ENCODE results near the gene KISS1R.

KISS1R gene

GRCh38 chr19:926589-927350, 9.6 kb downstream of the KISS1R start:
- peak; percentile 70 for DNase-seq
- peak overlapping the region; percentile 85 for H3K4me3 ChIP-seq (ENCODE audit: low read length)
- H3K9me2 ChIP-seq (replicated peaks; ENCODE audit: insufficient read depth, low read length): no peaks in the 10 kb centered on the region
- peaks cover 18% of the 10 kb centered on the region; the same call in 1 of the 2 replicates for H3F3A ChIP-seq (ENCODE audit: insufficient read depth, low read length)
- H3K9ac ChIP-seq (ENCODE audit: low read length): peak overlapping the region; percentile 84
- TF ChIP-seq EZH2phosphoT487 (IDR thresholded peaks at IDR 0.05; ENCODE audit: low read length): no peak
- TF ChIP-seq EZH2 (optimal IDR thresholded peaks at IDR 0.05; ENCODE audit: low read depth, low read length): no peak
- TF ChIP-seq, protein P1, sequence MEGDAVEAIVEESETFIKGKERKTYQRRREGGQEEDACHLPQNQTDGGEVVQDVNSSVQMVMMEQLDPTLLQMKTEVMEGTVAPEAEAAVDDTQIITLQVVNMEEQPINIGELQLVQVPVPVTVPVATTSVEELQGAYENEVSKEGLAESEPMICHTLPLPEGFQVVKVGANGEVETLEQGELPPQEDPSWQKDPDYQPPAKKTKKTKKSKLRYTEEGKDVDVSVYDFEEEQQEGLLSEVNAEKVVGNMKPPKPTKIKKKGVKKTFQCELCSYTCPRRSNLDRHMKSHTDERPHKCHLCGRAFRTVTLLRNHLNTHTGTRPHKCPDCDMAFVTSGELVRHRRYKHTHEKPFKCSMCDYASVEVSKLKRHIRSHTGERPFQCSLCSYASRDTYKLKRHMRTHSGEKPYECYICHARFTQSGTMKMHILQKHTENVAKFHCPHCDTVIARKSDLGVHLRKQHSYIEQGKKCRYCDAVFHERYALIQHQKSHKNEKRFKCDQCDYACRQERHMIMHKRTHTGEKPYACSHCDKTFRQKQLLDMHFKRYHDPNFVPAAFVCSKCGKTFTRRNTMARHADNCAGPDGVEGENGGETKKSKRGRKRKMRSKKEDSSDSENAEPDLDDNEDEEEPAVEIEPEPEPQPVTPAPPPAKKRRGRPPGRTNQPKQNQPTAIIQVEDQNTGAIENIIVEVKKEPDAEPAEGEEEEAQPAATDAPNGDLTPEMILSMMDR (IDR thresholded peaks at IDR 0.05; ENCODE audit: low read length): no peak
- no peaks in the 10 kb centered on the region for H3K9me3 ChIP-seq (replicated peaks; ENCODE audit: insufficient read depth, low read length)
- H3K79me2 ChIP-seq (ENCODE audit: low read length): peaks cover 29% of the 10 kb centered on the region
- no peaks in the 10 kb centered on the region for H3K27me3 ChIP-seq (replicated peaks; ENCODE audit: insufficient read depth, low read length)
- H3K36me3 ChIP-seq (replicated peaks; ENCODE audit: insufficient read depth, low read length): no peaks in the 10 kb centered on the region
- H3K4me1 ChIP-seq (ENCODE audit: low read length): peaks cover 5% of the 10 kb centered on the region
- peak overlapping the region; percentile 16; the same call in 1 of the 2 replicates for H3K27ac ChIP-seq (ENCODE audit: low read length)
- peak overlapping the region; percentile 57 for H2AFZ ChIP-seq (ENCODE audit: low read length)
- peak overlapping the region; percentile 84 for H3K4me2 ChIP-seq (ENCODE audit: low read depth, low read length)
- H4K20me1 ChIP-seq (ENCODE audit: insufficient read depth, low read length): no peaks in the 10 kb centered on the region

DNA sequence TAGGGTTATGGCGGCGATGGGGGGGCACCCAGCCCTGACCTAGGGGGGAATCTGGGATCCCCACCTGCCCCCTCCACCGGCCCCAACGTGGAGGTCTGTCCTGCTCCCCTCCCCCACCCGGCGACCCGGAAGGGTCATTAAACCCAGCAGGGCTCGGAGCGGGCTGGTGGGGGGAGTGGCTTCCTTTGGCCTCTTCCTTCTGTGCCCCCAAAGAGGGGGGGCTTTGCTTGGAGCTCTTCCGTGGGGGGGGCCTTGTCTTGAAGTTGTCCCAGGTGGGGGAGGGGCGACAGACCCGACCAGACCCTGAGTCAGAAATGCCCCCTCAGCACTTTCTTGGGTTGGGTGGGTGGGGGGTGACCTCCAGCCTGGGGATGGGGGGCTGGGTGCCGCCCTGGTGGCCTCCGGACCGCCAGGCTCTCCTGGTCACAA, 10.2 kb downstream of the KISS1R start:
- H3K4me3 ChIP-seq (ENCODE audit: low read length): peak overlapping the region; percentile 85
- H3K79me2 ChIP-seq (ENCODE audit: low read length): peaks cover 33% of the 10 kb centered on the region

GRCh38 chr19:927780-928401, 10.8 kb downstream of the KISS1R start:
- H2AFZ ChIP-seq (ENCODE audit: low read length): no peak overlapping the region
- peaks cover 5% of the 10 kb centered on the region for H3K4me1 ChIP-seq (ENCODE audit: low read length)
- no peaks in the 10 kb centered on the region for H3K27me3 ChIP-seq (replicated peaks; ENCODE audit: insufficient read depth, low read length)
- no peak for TF ChIP-seq EZH2 (optimal IDR thresholded peaks at IDR 0.05; ENCODE audit: low read depth, low read length)
- TF ChIP-seq, protein P1 (IDR thresholded peaks at IDR 0.05; ENCODE audit: low read length): no peak
- TF ChIP-seq EZH2phosphoT487 (IDR thresholded peaks at IDR 0.05; ENCODE audit: low read length): no peak
- H3K27ac ChIP-seq (ENCODE audit: low read length): no peak overlapping the region
- peaks cover 18% of the 10 kb centered on the region; the same call in 1 of the 2 replicates for H3F3A ChIP-seq (ENCODE audit: insufficient read depth, low read length)
- no peak overlapping the region for H3K9ac ChIP-seq (ENCODE audit: low read length)
- no peaks in the 10 kb centered on the region for H3K36me3 ChIP-seq (replicated peaks; ENCODE audit: insufficient read depth, low read length)
- H3K9me3 ChIP-seq (replicated peaks; ENCODE audit: insufficient read depth, low read length): no peaks in the 10 kb centered on the region
- DNase-seq: no peak
- peaks cover 36% of the 10 kb centered on the region for H3K79me2 ChIP-seq (ENCODE audit: low read length)
- H4K20me1 ChIP-seq (ENCODE audit: insufficient read depth, low read length): no peaks in the 10 kb centered on the region
- H3K4me3 ChIP-seq (ENCODE audit: low read length): no peak overlapping the region
- H3K9me2 ChIP-seq (replicated peaks; ENCODE audit: insufficient read depth, low read length): no peaks in the 10 kb centered on the region
- no peak overlapping the region for H3K4me2 ChIP-seq (ENCODE audit: low read depth, low read length)

More for the DNA sequence above, 10.2 kb downstream of the KISS1R start:
- no peaks in the 10 kb centered on the region for H3K36me3 ChIP-seq (replicated peaks; ENCODE audit: insufficient read depth, low read length)
- no peak overlapping the region; the same call in 1 of the 2 replicates for H3K4me2 ChIP-seq (ENCODE audit: low read depth, low read length)
- H3K9me2 ChIP-seq (replicated peaks; ENCODE audit: insufficient read depth, low read length): no peaks in the 10 kb centered on the region
- H2AFZ ChIP-seq (ENCODE audit: low read length): peak overlapping the region; percentile 57; the same call in 1 of the 2 replicates
- peaks cover 18% of the 10 kb centered on the region; the same call in 1 of the 2 replicates for H3F3A ChIP-seq (ENCODE audit: insufficient read depth, low read length)
- H3K9ac ChIP-seq (ENCODE audit: low read length): no peak overlapping the region; the same call in 1 of the 2 replicates
- H3K27me3 ChIP-seq (replicated peaks; ENCODE audit: insufficient read depth, low read length): no peaks in the 10 kb centered on the region
- no peaks in the 10 kb centered on the region for H4K20me1 ChIP-seq (ENCODE audit: insufficient read depth, low read length)
- TF ChIP-seq EZH2phosphoT487 (IDR thresholded peaks at IDR 0.05; ENCODE audit: low read length) (no peak), EZH2 (optimal IDR thresholded peaks at IDR 0.05; ENCODE audit: low read depth, low read length) (no peak)
- TF ChIP-seq, protein P1 (IDR thresholded peaks at IDR 0.05; ENCODE audit: low read length): no peak
- DNase-seq: no peak
- peaks cover 5% of the 10 kb centered on the region for H3K4me1 ChIP-seq (ENCODE audit: low read length)
- no peaks in the 10 kb centered on the region for H3K9me3 ChIP-seq (replicated peaks; ENCODE audit: insufficient read depth, low read length)
- no peak overlapping the region for H3K27ac ChIP-seq (ENCODE audit: low read length)
